ENCODE measurements around the gene UBTD2. TPM values are rescaled to one million over a fixed set of nuclear protein-coding genes. Genes with fewer than 3 reads are reported as not detected.
A peak's percentile ranks its signal among the peaks of the same experiment; 100 is the strongest.

The UBTD2 gene
- total and polyA plus RNA-seq, 2 experiments from 2014 or later, result 17.9 to 46.3 TPM

GRCh38 chr5:172178991-172179989 lies 104.3 kb downstream of the UBTD2 start:
- peaks cover 12% of the 10 kb centered on the region for H3K27me3 Mint-ChIP-seq (ENCODE audit: insufficient read depth, low read depth, poor library complexity)
- ATAC-seq, result peak; percentile 17
- Histone ChIP-seq H3K27me3 (ENCODE audit: insufficient read depth) (no peaks in the 10 kb centered on the region), H3K9me2 (ENCODE audit: insufficient read depth) (no peaks in the 10 kb centered on the region), H3K27ac (ENCODE audit: low read depth) (0 out of 2 replicates have a peak overlapping the region, but pooled peaks have one; percentile 55), H2AFZ (no peak overlapping the region), H3K4me3 (no peak overlapping the region), H3K36me3 (ENCODE audit: insufficient read depth) (no peaks in the 10 kb centered on the region), H3F3A (replicated peaks; ENCODE audit: low read depth) (0 out of 2 replicates have a peak, but pooled peaks cover 8% of the 10 kb centered on the region), H3K4me1 (ENCODE audit: insufficient read depth) (peaks cover 36% of the 10 kb centered on the region), H3K79me2 (replicated peaks; ENCODE audit: insufficient read depth) (peaks cover 53% of the 10 kb centered on the region), H3K4me2 (peak overlapping the region; percentile 68; the same call in 1 of the 2 replicates), H4K20me1 (replicated peaks; ENCODE audit: insufficient read depth) (peaks cover 16% of the 10 kb centered on the region)
- TF ChIP-seq, protein P1, sequence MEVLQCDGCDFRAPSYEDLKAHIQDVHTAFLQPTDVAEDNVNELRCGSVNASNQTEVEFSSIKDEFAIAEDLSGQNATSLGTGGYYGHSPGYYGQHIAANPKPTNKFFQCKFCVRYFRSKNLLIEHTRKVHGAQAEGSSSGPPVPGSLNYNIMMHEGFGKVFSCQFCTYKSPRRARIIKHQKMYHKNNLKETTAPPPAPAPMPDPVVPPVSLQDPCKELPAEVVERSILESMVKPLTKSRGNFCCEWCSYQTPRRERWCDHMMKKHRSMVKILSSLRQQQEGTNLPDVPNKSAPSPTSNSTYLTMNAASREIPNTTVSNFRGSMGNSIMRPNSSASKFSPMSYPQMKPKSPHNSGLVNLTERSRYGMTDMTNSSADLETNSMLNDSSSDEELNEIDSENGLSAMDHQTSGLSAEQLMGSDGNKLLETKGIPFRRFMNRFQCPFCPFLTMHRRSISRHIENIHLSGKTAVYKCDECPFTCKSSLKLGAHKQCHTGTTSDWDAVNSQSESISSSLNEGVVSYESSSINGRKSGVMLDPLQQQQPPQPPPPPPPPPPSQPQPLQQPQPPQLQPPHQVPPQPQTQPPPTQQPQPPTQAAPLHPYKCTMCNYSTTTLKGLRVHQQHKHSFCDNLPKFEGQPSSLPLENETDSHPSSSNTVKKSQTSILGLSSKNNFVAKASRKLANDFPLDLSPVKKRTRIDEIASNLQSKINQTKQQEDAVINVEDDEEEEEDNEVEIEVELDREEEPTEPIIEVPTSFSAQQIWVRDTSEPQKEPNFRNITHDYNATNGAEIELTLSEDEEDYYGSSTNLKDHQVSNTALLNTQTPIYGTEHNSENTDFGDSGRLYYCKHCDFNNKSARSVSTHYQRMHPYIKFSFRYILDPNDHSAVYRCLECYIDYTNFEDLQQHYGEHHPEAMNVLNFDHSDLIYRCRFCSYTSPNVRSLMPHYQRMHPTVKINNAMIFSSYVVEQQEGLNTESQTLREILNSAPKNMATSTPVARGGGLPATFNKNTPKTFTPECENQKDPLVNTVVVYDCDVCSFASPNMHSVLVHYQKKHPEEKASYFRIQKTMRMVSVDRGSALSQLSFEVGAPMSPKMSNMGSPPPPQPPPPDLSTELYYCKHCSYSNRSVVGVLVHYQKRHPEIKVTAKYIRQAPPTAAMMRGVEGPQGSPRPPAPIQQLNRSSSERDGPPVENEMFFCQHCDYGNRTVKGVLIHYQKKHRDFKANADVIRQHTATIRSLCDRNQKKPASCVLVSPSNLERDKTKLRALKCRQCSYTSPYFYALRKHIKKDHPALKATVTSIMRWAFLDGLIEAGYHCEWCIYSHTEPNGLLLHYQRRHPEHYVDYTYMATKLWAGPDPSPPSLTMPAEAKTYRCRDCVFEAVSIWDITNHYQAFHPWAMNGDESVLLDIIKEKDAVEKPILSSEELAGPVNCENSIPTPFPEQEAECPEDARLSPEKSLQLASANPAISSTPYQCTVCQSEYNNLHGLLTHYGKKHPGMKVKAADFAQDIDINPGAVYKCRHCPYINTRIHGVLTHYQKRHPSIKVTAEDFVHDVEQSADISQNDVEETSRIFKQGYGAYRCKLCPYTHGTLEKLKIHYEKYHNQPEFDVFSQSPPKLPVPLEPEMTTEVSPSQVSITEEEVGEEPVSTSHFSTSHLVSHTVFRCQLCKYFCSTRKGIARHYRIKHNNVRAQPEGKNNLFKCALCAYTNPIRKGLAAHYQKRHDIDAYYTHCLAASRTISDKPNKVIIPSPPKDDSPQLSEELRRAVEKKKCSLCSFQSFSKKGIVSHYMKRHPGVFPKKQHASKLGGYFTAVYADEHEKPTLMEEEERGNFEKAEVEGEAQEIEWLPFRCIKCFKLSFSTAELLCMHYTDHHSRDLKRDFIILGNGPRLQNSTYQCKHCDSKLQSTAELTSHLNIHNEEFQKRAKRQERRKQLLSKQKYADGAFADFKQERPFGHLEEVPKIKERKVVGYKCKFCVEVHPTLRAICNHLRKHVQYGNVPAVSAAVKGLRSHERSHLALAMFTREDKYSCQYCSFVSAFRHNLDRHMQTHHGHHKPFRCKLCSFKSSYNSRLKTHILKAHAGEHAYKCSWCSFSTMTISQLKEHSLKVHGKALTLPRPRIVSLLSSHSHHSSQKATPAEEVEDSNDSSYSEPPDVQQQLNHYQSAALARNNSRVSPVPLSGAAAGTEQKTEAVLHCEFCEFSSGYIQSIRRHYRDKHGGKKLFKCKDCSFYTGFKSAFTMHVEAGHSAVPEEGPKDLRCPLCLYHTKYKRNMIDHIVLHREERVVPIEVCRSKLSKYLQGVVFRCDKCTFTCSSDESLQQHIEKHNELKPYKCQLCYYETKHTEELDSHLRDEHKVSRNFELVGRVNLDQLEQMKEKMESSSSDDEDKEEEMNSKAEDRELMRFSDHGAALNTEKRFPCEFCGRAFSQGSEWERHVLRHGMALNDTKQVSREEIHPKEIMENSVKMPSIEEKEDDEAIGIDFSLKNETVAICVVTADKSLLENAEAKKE (CRISPR knock-in tag; IDR thresholded peaks at IDR 0.05), result no peak
- no peak for TF ChIP-seq EZH2phosphoT487 (IDR thresholded peaks at IDR 0.05; ENCODE audit: unreplicated experiment)
- H3K4me3 Mint-ChIP-seq, result no peak overlapping the region
- DNase-seq (ENCODE audit: low spot score), result peak; percentile 38
- peaks cover 8% of the 10 kb centered on the region; the same call in 2 of the 3 replicates for H3K36me3 Mint-ChIP-seq (ENCODE audit: low read depth)
- 0 out of 2 replicates have a peak overlapping the region, but pooled peaks have one; percentile 28 for H3K27ac Mint-ChIP-seq
- no peaks in the 10 kb centered on the region; the same call in 2 of the 3 replicates for H3K9me3 Mint-ChIP-seq
- H3K4me1 Mint-ChIP-seq, result peaks cover 26% of the 10 kb centered on the region

All from GM23338 (cell line).